ENCODE measurements around the gene SUCO.

DNA sequence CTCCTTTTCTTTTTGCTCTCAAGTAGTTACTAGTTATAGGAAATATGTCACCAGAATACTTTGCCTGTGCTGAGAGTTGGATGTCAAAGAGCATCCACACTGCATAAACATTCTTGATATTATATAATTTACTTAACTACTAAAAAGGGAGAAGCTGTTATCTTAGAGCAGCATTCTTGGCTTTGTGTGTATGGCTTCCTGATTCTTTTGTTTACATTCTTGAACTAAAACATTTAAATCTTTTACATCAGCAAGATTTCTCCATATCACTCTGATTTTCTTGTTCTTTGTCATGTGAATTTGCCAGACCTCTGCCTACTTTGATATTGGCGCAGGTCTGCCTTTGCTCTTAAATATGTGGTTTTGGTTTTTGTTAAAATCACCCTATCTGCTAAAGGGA lies 48.8 kb downstream of the SUCO start:
- TF ChIP-seq, protein P1, sequence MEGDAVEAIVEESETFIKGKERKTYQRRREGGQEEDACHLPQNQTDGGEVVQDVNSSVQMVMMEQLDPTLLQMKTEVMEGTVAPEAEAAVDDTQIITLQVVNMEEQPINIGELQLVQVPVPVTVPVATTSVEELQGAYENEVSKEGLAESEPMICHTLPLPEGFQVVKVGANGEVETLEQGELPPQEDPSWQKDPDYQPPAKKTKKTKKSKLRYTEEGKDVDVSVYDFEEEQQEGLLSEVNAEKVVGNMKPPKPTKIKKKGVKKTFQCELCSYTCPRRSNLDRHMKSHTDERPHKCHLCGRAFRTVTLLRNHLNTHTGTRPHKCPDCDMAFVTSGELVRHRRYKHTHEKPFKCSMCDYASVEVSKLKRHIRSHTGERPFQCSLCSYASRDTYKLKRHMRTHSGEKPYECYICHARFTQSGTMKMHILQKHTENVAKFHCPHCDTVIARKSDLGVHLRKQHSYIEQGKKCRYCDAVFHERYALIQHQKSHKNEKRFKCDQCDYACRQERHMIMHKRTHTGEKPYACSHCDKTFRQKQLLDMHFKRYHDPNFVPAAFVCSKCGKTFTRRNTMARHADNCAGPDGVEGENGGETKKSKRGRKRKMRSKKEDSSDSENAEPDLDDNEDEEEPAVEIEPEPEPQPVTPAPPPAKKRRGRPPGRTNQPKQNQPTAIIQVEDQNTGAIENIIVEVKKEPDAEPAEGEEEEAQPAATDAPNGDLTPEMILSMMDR (conservative IDR thresholded peaks at IDR 0.05; ENCODE audit: low read depth, low read length), result no peak
- no peak for TF ChIP-seq EZH2 (IDR thresholded peaks at IDR 0.05; ENCODE audit: borderline replicate concordance, low read depth, low read length, poor library complexity, severe bottlenecking)
